Activated B cell treated with CpG ODN at 0.5 μM for 24 hours (primary cell): ENCODE data around the gene CCDC40. TPM values are rescaled to one million over a fixed set of nuclear protein-coding genes. Genes with fewer than 3 reads are reported as not detected.

ENCODE experiments used
- ATAC-seq: fragments of 200-7000 bp; cut with Tn5 transposase; one replicate; pipeline ENCODE4 v1.10.0; 2021; ENCODE audit warnings: low read depth, mild to moderate bottlenecking, moderate library complexity
- CTCF ChIA-PET: fragments of 350-600 bp; sonication (Branson Sonifier 250); formaldehyde crosslinking; loops from one replicate; lab custom pipeline; 2021; ENCODE audit warnings: antibody characterized with exemption; lab: Charles Lee
- POLR2A ChIA-PET: fragments of 350-600 bp; sonication (Branson Sonifier 250); formaldehyde crosslinking; loops from one replicate; lab custom pipeline; 2021; ENCODE audit warnings: antibody characterized with exemption; lab: Charles Lee
- DNase-seq: peaks from one replicate; pipeline ENCODE4 v3.0.0; 2022
- H3K27ac Mint-ChIP-seq: one replicate; pipeline ENCODE4 v1.8.0; 2020; ENCODE audit warnings: mixed read lengths
- H3K27me3 Mint-ChIP-seq: one replicate; pipeline ENCODE4 v1.8.0; 2021; ENCODE audit warnings: mixed read lengths
- H3K36me3 Mint-ChIP-seq: one replicate; pipeline ENCODE4 v1.8.0; 2021; ENCODE audit warnings: low read depth, mixed read lengths
- H3K4me1 Mint-ChIP-seq: one replicate; pipeline ENCODE4 v1.8.0; 2021; ENCODE audit warnings: mixed read lengths
- H3K4me3 Mint-ChIP-seq: one replicate; pipeline ENCODE4 v1.8.0; 2020; ENCODE audit warnings: mild to moderate bottlenecking, mixed read lengths
- H3K9me3 Mint-ChIP-seq: one replicate; pipeline ENCODE4 v1.8.0; 2020; ENCODE audit warnings: mixed read lengths
- intact Hi-C: fragments of 100-400 bp; cut with micrococcal nuclease; formaldehyde crosslinking; loops from one replicate; pipeline ENCODE4 v1.15.1; 2024
- total RNA-seq: library from RNA; stranded (reverse); gene quantifications from 2 replicates; pipeline ENCODE4 v1.2.3, GENCODE V29; 2022
- TF ChIP-seq, protein P1 (sequence below): fragments of 200-600 bp; IDR thresholded peaks from one replicate; pipeline ENCODE4 v1.8.0; 2022; ENCODE audit warnings: antibody characterized with exemption, mild to moderate bottlenecking

Gene CCDC40
- total RNA-seq, 1 donor from 2014 or later: 0.55 TPM

GRCh38 chr17:80005360-80006338 lies 30.8 kb upstream of the CCDC40 start:
- Mint-ChIP-seq H3K4me1 (peaks cover 5% of the 10 kb centered on the region), H3K27me3 (no peaks in the 10 kb centered on the region), H3K36me3 (no peaks in the 10 kb centered on the region), H3K4me3 (no peak overlapping the region), H3K27ac (no peak overlapping the region), H3K9me3 (no peaks in the 10 kb centered on the region)
- ATAC-seq (peak; percentile 83), DNase-seq (peak; percentile 57)
- CTCF ChIA-PET: interaction anchor here (1.0 to 1.3 kb wide), 5 partner anchors 9 to 76 kb away, joined by 3 to 5 read pairs (median 3); no protein-coding TSS in a partner anchor
- POLR2A ChIA-PET: interaction anchor here (1.1 to 1.5 kb wide), 2 partner anchors 12 to 96 kb away, joined by 3 read pairs; partner anchors contain the start of gene GAA
- TF ChIP-seq, protein P1, sequence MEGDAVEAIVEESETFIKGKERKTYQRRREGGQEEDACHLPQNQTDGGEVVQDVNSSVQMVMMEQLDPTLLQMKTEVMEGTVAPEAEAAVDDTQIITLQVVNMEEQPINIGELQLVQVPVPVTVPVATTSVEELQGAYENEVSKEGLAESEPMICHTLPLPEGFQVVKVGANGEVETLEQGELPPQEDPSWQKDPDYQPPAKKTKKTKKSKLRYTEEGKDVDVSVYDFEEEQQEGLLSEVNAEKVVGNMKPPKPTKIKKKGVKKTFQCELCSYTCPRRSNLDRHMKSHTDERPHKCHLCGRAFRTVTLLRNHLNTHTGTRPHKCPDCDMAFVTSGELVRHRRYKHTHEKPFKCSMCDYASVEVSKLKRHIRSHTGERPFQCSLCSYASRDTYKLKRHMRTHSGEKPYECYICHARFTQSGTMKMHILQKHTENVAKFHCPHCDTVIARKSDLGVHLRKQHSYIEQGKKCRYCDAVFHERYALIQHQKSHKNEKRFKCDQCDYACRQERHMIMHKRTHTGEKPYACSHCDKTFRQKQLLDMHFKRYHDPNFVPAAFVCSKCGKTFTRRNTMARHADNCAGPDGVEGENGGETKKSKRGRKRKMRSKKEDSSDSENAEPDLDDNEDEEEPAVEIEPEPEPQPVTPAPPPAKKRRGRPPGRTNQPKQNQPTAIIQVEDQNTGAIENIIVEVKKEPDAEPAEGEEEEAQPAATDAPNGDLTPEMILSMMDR: peak; percentile 89
- intact Hi-C loops: loop anchor here (5.0 to 10.0 kb wide), 3 partner anchors 97 to 249 kb away; partner anchors contain the start of genes EIF4A3 and GAA

- ChIA-PET CTCF (interaction anchor here (1.2 kb wide), 1 partner anchor 10 kb away, joined by 5 read pairs; no protein-coding TSS in a partner anchor), POLR2A (interaction anchor here (1.1 to 1.5 kb wide), 2 partner anchors 13 to 95 kb away, joined by 3 read pairs; partner anchors contain the start of gene GAA)
- Mint-ChIP-seq H3K4me3 (no peak overlapping the region), H3K27me3 (no peaks in the 10 kb centered on the region), H3K9me3 (no peaks in the 10 kb centered on the region), H3K4me1 (peaks cover 5% of the 10 kb centered on the region), H3K36me3 (no peaks in the 10 kb centered on the region), H3K27ac (no peak overlapping the region)
- intact Hi-C loops: loop anchor here (5.0 to 10.0 kb wide), 3 partner anchors 96 to 248 kb away; partner anchors contain the start of genes EIF4A3 and GAA
- TF ChIP-seq, protein P1: no peak
- ATAC-seq: no peak
- DNase-seq: no peak
Measured at GRCh38 chr17:80006339-80006720, 30.1 kb upstream of the CCDC40 start.

DNA sequence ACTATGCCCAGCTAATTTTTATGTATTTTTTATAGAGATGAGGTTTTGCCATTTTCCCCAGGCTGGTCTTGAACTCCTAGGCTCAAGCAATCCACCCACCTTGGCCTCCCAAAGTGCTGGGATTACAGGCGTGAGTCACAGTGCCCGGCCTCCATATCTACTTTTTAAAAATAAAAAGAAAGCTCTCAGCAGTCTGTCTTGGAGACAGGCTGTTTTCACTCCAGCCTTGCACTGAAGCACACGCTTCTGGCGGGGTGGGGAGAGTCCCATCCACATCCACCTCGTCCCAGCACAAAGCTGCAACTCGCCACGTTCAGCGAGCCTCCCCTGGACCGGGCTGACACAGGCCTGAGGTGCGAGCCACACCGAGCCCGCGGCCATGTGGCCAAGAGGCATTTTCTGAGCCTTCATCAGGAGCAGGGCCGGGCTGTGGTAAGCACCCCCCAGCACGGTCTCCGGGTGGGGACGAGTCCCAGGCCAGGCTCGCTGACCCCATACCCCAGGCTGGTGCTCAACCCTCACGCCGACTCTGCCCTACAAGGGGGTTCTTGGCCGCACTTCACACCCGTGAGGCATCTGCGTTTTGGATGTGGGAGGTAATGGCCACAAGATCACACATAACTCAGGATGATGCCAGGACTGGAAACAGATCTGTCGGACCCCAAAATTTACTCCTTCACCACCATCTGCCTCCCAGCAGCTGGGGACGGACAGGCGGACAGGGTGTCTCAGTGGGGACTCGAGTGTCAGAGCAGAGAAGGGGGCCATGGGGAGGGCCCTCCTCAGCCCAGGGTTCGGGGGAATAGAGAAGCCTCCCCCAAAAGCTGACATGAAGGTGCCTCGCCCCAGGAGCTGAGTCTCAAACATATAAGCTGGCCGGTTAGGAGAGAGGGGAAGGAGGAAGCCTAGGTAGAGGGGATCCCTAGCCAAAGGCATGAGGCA lies 29.4 kb upstream of the CCDC40 start:
- DNase-seq (no peak), ATAC-seq (no peak)
- no peaks in the 10 kb centered on the region for H3K36me3 Mint-ChIP-seq
- CTCF ChIA-PET: interaction anchor here (1.4 kb wide), 1 partner anchor 42 kb away, joined by 3 read pairs; no protein-coding TSS in a partner anchor
- intact Hi-C loops: loop anchor here (5.0 to 10.0 kb wide), 3 partner anchors 95 to 248 kb away; partner anchors contain the start of genes EIF4A3 and GAA
- H3K4me3 Mint-ChIP-seq: no peak overlapping the region
- POLR2A ChIA-PET: interaction anchor here (1.1 to 1.5 kb wide), 2 partner anchors 13 to 94 kb away, joined by 3 read pairs; partner anchors contain the start of gene GAA
- no peaks in the 10 kb centered on the region for H3K27me3 Mint-ChIP-seq
- no peak overlapping the region for H3K27ac Mint-ChIP-seq
- H3K9me3 Mint-ChIP-seq: no peaks in the 10 kb centered on the region
- peaks cover 5% of the 10 kb centered on the region for H3K4me1 Mint-ChIP-seq
- TF ChIP-seq, protein P1: no peak

- ChIA-PET POLR2A (no interaction called here), CTCF (interaction anchor here (0.8 to 1.5 kb wide), 12 partner anchors 11 to 280 kb away, joined by 3 to 8 read pairs (median 4); no protein-coding TSS in a partner anchor)
- Mint-ChIP-seq H3K4me1 (peaks cover 5% of the 10 kb centered on the region), H3K4me3 (no peak overlapping the region), H3K27ac (no peak overlapping the region), H3K36me3 (no peaks in the 10 kb centered on the region), H3K9me3 (no peaks in the 10 kb centered on the region), H3K27me3 (no peaks in the 10 kb centered on the region)
- TF ChIP-seq, protein P1: no peak
- intact Hi-C loops: loop anchor here (1.0 to 10.0 kb wide), 5 partner anchors 28 to 247 kb away; partner anchors contain the start of genes CCDC40, EIF4A3 and GAA
- DNase-seq (no peak), ATAC-seq (no peak)
Measured at GRCh38 chr17:80007939-80008338, 28.5 kb upstream of the CCDC40 start.
